ENCODE results near the gene KRT84. TPM values are rescaled to one million over a fixed set of nuclear protein-coding genes. Genes with fewer than 3 reads are reported as not detected.
"Not testable (repeated sequence)": the region's sequence is repeated elsewhere in the genome, so short reads cannot be mapped to it uniquely, and the experiment has no call there.

KRT84 gene
- total RNA-seq, 4 donors from 2014 or later: 0.49 to 2.1 (median 0.65) TPM; not detected in 1

DNA sequence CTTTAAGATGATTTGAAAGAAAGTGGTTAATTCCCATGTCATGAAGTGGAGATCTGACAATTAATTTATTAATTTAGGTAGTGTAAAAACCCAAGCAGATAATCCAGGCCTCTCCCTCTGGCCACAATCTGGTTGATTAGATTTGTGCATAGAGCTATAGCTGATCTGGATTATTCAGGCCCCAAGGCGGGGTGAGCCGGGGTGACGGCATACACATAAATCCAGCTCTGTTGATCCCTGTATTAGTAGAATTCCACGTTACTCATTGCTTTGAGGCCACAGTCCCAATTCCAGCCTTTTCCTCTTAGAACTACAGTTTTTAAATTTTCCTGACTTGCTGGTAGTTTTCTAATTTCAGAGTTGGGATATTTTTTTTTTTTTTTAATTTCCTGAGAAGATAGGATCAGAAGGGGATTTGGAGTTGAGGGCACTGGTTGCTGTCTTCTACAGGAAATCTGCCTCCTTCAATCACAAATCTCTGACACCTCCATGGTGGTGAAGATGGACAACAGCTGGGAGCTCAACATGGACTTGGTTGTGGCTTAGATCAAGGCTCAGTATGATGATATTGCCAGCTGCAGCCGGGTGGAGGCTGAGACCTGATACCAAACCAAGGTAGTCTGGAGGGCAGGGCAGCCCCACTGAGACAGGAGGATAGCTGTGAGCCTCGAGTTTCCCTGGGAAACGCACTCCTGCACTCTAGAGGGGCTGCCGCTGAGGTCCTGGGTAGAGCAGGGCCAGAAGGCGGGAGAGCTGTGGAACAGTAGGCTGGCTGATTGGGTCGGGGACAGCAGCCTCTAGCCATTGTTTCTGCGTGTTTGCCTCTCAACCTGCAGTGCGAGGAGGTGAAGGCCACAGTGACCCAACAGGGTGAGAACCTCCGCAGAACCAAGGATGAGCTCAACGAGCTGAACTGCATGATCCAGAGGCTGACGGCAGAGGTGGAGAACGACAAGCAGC lies 37.6 kb downstream of the KRT84 start:
- Histone ChIP-seq H3K4me1 (peaks cover 17% of the 10 kb centered on the region), H3K9me3 (no peaks in the 10 kb centered on the region), H3K27me3 (peaks cover 3% of the 10 kb centered on the region), H3K4me3 (no peak overlapping the region), H3K27ac (no peak overlapping the region), H3K36me3 (no peaks in the 10 kb centered on the region)
- no peak for DNase-seq (ENCODE audit: low spot score in 2 of 2)
- WGBS: 75% methylated on average over 13 of the region's 16 CpGs
- TF ChIP-seq EP300 (IDR thresholded peaks at IDR 0.05) (no peak), POLR2AphosphoS5 (IDR thresholded peaks at IDR 0.05) (no peak), POLR2A (IDR thresholded peaks at IDR 0.05) (no peak)
- TF ChIP-seq, protein P1, sequence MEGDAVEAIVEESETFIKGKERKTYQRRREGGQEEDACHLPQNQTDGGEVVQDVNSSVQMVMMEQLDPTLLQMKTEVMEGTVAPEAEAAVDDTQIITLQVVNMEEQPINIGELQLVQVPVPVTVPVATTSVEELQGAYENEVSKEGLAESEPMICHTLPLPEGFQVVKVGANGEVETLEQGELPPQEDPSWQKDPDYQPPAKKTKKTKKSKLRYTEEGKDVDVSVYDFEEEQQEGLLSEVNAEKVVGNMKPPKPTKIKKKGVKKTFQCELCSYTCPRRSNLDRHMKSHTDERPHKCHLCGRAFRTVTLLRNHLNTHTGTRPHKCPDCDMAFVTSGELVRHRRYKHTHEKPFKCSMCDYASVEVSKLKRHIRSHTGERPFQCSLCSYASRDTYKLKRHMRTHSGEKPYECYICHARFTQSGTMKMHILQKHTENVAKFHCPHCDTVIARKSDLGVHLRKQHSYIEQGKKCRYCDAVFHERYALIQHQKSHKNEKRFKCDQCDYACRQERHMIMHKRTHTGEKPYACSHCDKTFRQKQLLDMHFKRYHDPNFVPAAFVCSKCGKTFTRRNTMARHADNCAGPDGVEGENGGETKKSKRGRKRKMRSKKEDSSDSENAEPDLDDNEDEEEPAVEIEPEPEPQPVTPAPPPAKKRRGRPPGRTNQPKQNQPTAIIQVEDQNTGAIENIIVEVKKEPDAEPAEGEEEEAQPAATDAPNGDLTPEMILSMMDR (IDR thresholded peaks at IDR 0.05): no peak

DNA sequence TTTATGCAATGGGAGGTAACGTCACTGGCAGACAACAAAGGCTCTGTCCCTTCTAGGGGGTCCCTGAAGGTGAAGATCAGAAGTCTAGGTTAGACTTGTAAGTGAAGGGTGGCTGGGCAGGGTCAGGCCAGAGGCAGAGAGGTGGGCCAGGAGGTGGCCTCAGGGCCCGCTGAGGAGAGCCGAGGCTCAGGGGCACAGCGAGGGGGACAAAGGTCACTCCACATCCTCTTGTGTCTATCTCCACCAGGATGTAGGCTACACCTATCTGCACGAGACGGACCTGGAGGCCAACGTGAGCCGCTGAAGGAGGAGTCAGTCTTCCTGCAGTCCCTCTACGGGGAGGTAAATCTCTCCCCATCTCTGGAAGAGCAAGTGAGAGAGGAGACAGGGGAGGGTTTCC lies 38.4 kb downstream of the KRT84 start:
- no peak for TF ChIP-seq POLR2A (IDR thresholded peaks at IDR 0.05)
- TF ChIP-seq, protein P1 (IDR thresholded peaks at IDR 0.05): no peak
- TF ChIP-seq POLR2AphosphoS5 (IDR thresholded peaks at IDR 0.05): no peak
- TF ChIP-seq EP300 (IDR thresholded peaks at IDR 0.05): no peak
- no peaks in the 10 kb centered on the region for H3K36me3 ChIP-seq
- 90% methylated on average over 8 of the region's 9 CpGs for WGBS
- H3K27me3 ChIP-seq: peaks cover 5% of the 10 kb centered on the region
- peak overlapping the region; percentile 47 for H3K27ac ChIP-seq
- no peaks in the 10 kb centered on the region for H3K9me3 ChIP-seq
- H3K4me1 ChIP-seq: peaks cover 17% of the 10 kb centered on the region
- DNase-seq (ENCODE audit: low spot score in 2 of 2): no peak
- no peak overlapping the region for H3K4me3 ChIP-seq

DNA sequence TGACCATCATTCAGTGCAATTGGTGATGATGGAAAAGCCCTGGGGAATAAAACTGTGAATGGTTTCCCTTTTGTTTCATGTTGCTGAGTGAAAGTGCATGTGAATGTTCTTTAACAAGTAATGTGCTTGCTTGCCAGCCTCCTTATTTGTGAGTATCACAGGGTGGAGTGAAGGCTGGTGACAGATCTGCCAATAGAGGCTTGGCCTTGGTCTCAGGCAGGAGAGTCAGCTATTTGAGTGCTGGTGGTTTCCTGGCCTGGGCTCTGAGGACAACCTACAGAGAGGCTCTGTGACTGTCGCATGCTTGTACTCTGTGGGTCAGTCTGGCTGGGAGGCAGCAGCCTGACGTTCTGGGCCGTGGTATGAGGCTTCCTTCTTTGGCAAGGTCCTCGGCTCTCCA lies 38.9 kb downstream of the KRT84 start:
- no peak for DNase-seq (ENCODE audit: low spot score in 2 of 2)
- TF ChIP-seq EP300 (IDR thresholded peaks at IDR 0.05) (no peak), POLR2A (IDR thresholded peaks at IDR 0.05) (no peak), POLR2AphosphoS5 (IDR thresholded peaks at IDR 0.05) (no peak)
- TF ChIP-seq, protein P1 (IDR thresholded peaks at IDR 0.05): no peak
- Histone ChIP-seq H3K4me1 (peaks cover 14% of the 10 kb centered on the region), H3K9me3 (no peaks in the 10 kb centered on the region), H3K27me3 (peaks cover 5% of the 10 kb centered on the region), H3K4me3 (no peak overlapping the region), H3K27ac (peak overlapping the region; percentile 47), H3K36me3 (no peaks in the 10 kb centered on the region)
- 17% methylated on average over 2 of the region's 4 CpGs for WGBS

DNA sequence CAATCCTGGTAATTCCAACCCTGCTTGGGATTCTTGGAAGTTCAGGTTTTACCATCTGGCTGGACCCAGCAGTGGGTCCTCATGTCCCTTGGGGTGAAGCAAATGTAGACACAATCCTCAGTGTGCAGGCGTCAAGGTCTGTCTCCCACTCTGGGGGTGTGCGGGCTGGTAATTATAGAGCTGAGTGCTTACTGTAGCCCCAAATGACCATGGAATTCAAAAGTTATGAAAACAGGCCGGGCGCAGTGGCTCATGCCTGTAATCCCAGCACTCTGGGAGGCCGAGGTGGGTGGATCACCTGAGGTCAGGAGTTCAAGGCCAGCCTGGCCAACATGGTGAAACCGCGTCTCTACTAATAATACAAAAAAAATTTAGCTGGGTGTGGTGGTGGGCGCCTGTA lies 40.4 kb downstream of the KRT84 start:
- not testable (repeated sequence) for H3K36me3 ChIP-seq; H3K27ac ChIP-seq; H3K27me3 ChIP-seq; H3K9me3 ChIP-seq; DNase-seq (ENCODE audit: low spot score in 2 of 2); H3K4me3 ChIP-seq
- peaks cover 11% of the 10 kb centered on the region for H3K4me1 ChIP-seq
- WGBS: 90% methylated on average over 8 of the region's 8 CpGs

DNA sequence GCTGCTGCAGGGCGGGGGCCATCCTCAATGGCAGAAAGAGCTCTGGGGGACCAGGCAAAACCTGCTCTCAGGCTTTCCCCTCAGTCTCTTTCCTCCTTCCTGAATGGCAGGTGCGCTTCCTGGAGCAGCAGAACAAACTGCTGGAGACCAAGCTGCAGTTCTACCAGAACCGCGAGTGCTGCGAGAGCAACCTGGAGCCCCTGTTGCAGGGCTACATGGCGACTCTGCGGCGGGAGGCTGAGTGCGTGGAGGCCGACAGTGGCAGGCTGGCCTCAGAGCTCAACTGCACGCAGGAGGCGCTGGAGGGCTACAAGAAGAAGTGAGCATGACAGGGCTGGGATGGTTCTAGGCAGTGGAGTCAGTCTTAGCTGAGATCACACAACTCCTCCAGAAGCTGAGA lies 41.3 kb downstream of the KRT84 start:
- TF ChIP-seq EP300 (IDR thresholded peaks at IDR 0.05) (no peak), POLR2AphosphoS5 (IDR thresholded peaks at IDR 0.05) (no peak), POLR2A (IDR thresholded peaks at IDR 0.05) (no peak)
- TF ChIP-seq, protein P1 (IDR thresholded peaks at IDR 0.05): no peak
- peaks cover 8% of the 10 kb centered on the region for H3K27me3 ChIP-seq
- H3K27ac ChIP-seq: no peak overlapping the region
- no peak overlapping the region for H3K4me3 ChIP-seq
- DNase-seq (ENCODE audit: low spot score in 2 of 2): no peak
- WGBS: 94% methylated on average over 5 of the region's 12 CpGs
- H3K4me1 ChIP-seq: peaks cover 18% of the 10 kb centered on the region
- no peaks in the 10 kb centered on the region for H3K9me3 ChIP-seq
- H3K36me3 ChIP-seq: no peaks in the 10 kb centered on the region

Data from suprapubic skin (tissue), 4 donors.